H1 (cell line): ENCODE measurements around the gene CAPN9. TPM values are rescaled to one million over a fixed set of nuclear protein-coding genes. Genes with fewer than 3 reads are reported as not detected.

Experiments used
- CTCF ChIA-PET: fragments of 300-600 bp; sonication (Branson Sonifier 250); formaldehyde crosslinking; loops from one replicate; lab custom pipeline; 2021; ENCODE audit not compliant: partially characterized antibody; lab: Charles Lee
- POLR2A ChIA-PET: fragments of 300-600 bp; sonication (Branson Sonifier 250); formaldehyde crosslinking; loops from one replicate; lab custom pipeline; 2021; ENCODE audit warnings: inconsistent platforms; ENCODE audit not compliant: partially characterized antibody; lab: Charles Lee
- DNase-seq, 2 experiments: peaks; one replicate each; pipeline versions ENCODE4 v3.0.0 to v3.0.0-alpha.2; 2010 to 2022; ENCODE audit warnings: low spot score in 2 of 2, low read depth in 1 of 2, mixed read lengths in 1 of 2
- FAIRE-seq: peaks from 2 replicates; lab custom pipeline; 2011; peaks lifted over from hg19 to GRCh38; lab: Jason Lieb, UNC
- H2AFZ ChIP-seq: 2 replicates; pipeline ENCODE4 v1.8.1; 2012; ENCODE audit warnings: low read length, inconsistent platforms
- H2AK5ac ChIP-seq: 2 replicates; pipeline ENCODE4 v1.6.1; 2013; ENCODE audit warnings: low read depth, low read length
- H2BK120ac ChIP-seq: replicated peaks from 2 replicates; pipeline ENCODE3; 2013; ENCODE audit warnings: low read depth, low read length, inconsistent platforms
- H2BK12ac ChIP-seq: 2 replicates; pipeline ENCODE4 v1.6.1; 2013; ENCODE audit warnings: low read depth, low read length
- H2BK15ac ChIP-seq: 2 replicates; pipeline ENCODE4 v1.6.1; 2013; ENCODE audit warnings: low read length
- H2BK20ac ChIP-seq: 2 replicates; pipeline ENCODE4 v1.6.1; 2013; ENCODE audit warnings: low read length
- H2BK5ac ChIP-seq: 2 replicates; pipeline ENCODE4 v1.6.1; 2013; ENCODE audit warnings: low read depth, low read length
- H3K14ac ChIP-seq: 2 replicates; pipeline ENCODE4 v1.6.1; 2013; ENCODE audit warnings: inconsistent platforms; ENCODE audit not compliant: insufficient read length
- H3K18ac ChIP-seq: 2 replicates; pipeline ENCODE4 v1.6.1; 2013; ENCODE audit warnings: low read length; ENCODE audit errors: extremely low read depth
- H3K23ac ChIP-seq: 2 replicates; pipeline ENCODE4 v1.6.1; 2013; ENCODE audit warnings: inconsistent platforms; ENCODE audit not compliant: insufficient read length
- H3K23me2 ChIP-seq: 2 replicates; pipeline ENCODE4 v1.6.1; 2013; ENCODE audit warnings: low read depth, low read length
- H3K27ac ChIP-seq: 2 replicates; pipeline ENCODE4 v1.6.1; 2011; ENCODE audit warnings: low read depth, low read length, inconsistent platforms
- H3K27me3 ChIP-seq, 4 experiments: replicated peaks in 1 of 4; 1 replicate in 1 of 4; 2 replicates in 3 of 4; pipeline versions ENCODE4 v1.6.1 to v1.8.1; 2011 to 2013; ENCODE audit warnings: low read length in 3 of 4, mild to moderate bottlenecking in 3 of 4, inconsistent platforms in 2 of 4, mixed read lengths in 2 of 4, moderate library complexity in 1 of 4; ENCODE audit not compliant: control insufficient read depth in 3 of 4, insufficient read depth in 3 of 4; ENCODE audit errors: extremely low read depth in 1 of 4
- H3K36me3 ChIP-seq, 4 experiments: 2 replicates each; pipeline versions ENCODE4 v1.6.1 to v1.8.1; 2011 to 2013; ENCODE audit warnings: mild to moderate bottlenecking in 4 of 4, low read length in 3 of 4, moderate library complexity in 2 of 4, control low read depth in 1 of 4, inconsistent platforms in 1 of 4; ENCODE audit not compliant: insufficient read depth in 4 of 4, control insufficient read depth in 2 of 4
- H3K4ac ChIP-seq: replicated peaks from 2 replicates; pipeline ENCODE3; 2013; ENCODE audit warnings: low read length, low read depth, mixed read lengths, inconsistent platforms; ENCODE audit not compliant: insufficient read length
- H3K4me1 ChIP-seq, 4 experiments: replicated peaks in 1 of 4; 1 replicate in 1 of 4; 2 replicates in 3 of 4; pipeline versions ENCODE4 v1.6.1 to v1.8.1; 2011 to 2013; ENCODE audit warnings: low read length in 3 of 4, inconsistent platforms in 2 of 4, mixed read lengths in 1 of 4; ENCODE audit not compliant: insufficient read depth in 4 of 4, control insufficient read depth in 3 of 4
- H3K4me2 ChIP-seq, 2 experiments: 2 replicates each; pipeline versions ENCODE4 v1.6.1 to v1.8.1; 2011 to 2013; ENCODE audit warnings: low read depth in 2 of 2, low read length in 2 of 2, control low read depth in 1 of 2, inconsistent platforms in 1 of 2, mild to moderate bottlenecking in 1 of 2; ENCODE audit not compliant: insufficient read depth in 1 of 2
- H3K4me3 ChIP-seq, 4 experiments: fragments of 200-600, 300-600 bp in 1 of 4; sonication (generic), shearing (Covaris generic), sonication (Bioruptor Twin) in 1 of 4; 2 replicates each; pipeline versions ENCODE4 v1.5.1 to v1.8.1; 2011 to 2016; ENCODE audit warnings: low read length in 4 of 4, low read depth in 3 of 4, control low read depth in 2 of 4, inconsistent platforms in 2 of 4, mild to moderate bottlenecking in 2 of 4, mixed read lengths in 1 of 4, moderate library complexity in 1 of 4; ENCODE audit not compliant: insufficient read depth in 2 of 4; ENCODE audit errors: extremely low read depth in 1 of 4
- H3K56ac ChIP-seq: replicated peaks from 2 replicates; pipeline ENCODE3; 2013; ENCODE audit warnings: low read depth, mild to moderate bottlenecking, mixed read lengths, low read length, inconsistent platforms; ENCODE audit not compliant: insufficient read length
- H3K79me1 ChIP-seq: 2 replicates; pipeline ENCODE4 v1.6.1; 2013; ENCODE audit warnings: low read depth, low read length, control low read depth
- H3K79me2 ChIP-seq, 2 experiments: 2 replicates each; pipeline versions ENCODE4 v1.6.1 to v1.8.1; 2012 to 2013; ENCODE audit warnings: low read length in 2 of 2, mild to moderate bottlenecking in 2 of 2, inconsistent platforms in 1 of 2; ENCODE audit not compliant: insufficient read depth in 2 of 2, control insufficient read depth in 1 of 2
- H3K9ac ChIP-seq, 4 experiments: replicated peaks in 1 of 4; 1 replicate in 1 of 4; 2 replicates in 3 of 4; pipeline versions ENCODE4 v1.6.1 to v1.8.1; 2011 to 2013; ENCODE audit warnings: low read depth in 3 of 4, low read length in 3 of 4, control low read depth in 2 of 4, mild to moderate bottlenecking in 2 of 4, moderate library complexity in 2 of 4, inconsistent platforms in 1 of 4; ENCODE audit errors: extremely low read depth in 1 of 4
- H3K9me3 ChIP-seq, 2 experiments: 2 replicates each; pipeline versions ENCODE4 v1.6.1 to v1.8.1; 2012 to 2013; ENCODE audit warnings: mild to moderate bottlenecking in 2 of 2, moderate library complexity in 2 of 2, control low read depth in 1 of 2, inconsistent platforms in 1 of 2, low read depth in 1 of 2, low read length in 1 of 2, mixed read lengths in 1 of 2; ENCODE audit not compliant: insufficient read depth in 2 of 2
- H4K20me1 ChIP-seq, 2 experiments: replicated peaks in 1 of 2; 2 replicates each; pipeline versions ENCODE3 to v1.8.1; 2011 to 2013; ENCODE audit warnings: inconsistent platforms in 2 of 2, low read length in 2 of 2, mild to moderate bottlenecking in 1 of 2; ENCODE audit not compliant: insufficient read depth in 2 of 2, control insufficient read depth in 1 of 2
- H4K5ac ChIP-seq: 2 replicates; pipeline ENCODE4 v1.6.1; 2013; ENCODE audit warnings: low read length, low read depth, mixed read lengths, inconsistent platforms; ENCODE audit not compliant: insufficient read length
- H4K8ac ChIP-seq: 2 replicates; pipeline ENCODE4 v1.8.0; 2013; ENCODE audit warnings: mild to moderate bottlenecking, moderate library complexity, low read length, inconsistent platforms; ENCODE audit not compliant: insufficient read depth; ENCODE audit errors: extremely low read depth
- H4K91ac ChIP-seq: replicated peaks from 2 replicates; pipeline ENCODE3; 2013; ENCODE audit warnings: low read length, mixed read lengths, inconsistent platforms; ENCODE audit not compliant: insufficient read length
- BCL11A ChIP-seq, 2 experiments: IDR thresholded peaks; one replicate each; pipeline ENCODE4 v1.6.1; 2011; ENCODE audit warnings: low read depth in 2 of 2, low read length in 2 of 2, mild to moderate bottlenecking in 2 of 2
- CBX5 ChIP-seq: fragments of 300-800, 300-1000 bp; sonication (generic); IDR thresholded peaks from 2 replicates; pipeline ENCODE4 v1.7.1; 2016; ENCODE audit warnings: antibody characterized with exemption, low read length, low read depth
- CEBPB ChIP-seq: IDR thresholded peaks from 2 replicates; pipeline ENCODE4 v1.6.1; 2012; ENCODE audit warnings: low read depth, low read length
- NRF1 ChIP-seq: IDR thresholded peaks from 2 replicates; pipeline ENCODE4 v1.6.1; 2011; ENCODE audit warnings: mild to moderate bottlenecking, low read depth, low read length, improper control_type of control experiment
- TCF12 ChIP-seq: IDR thresholded peaks from 2 replicates; pipeline ENCODE4 v1.6.1; 2011; ENCODE audit warnings: low read depth, mild to moderate bottlenecking, low read length
- WGBS, 2 experiments: shearing (Covaris generic) in 1 of 2; methylation state at CpG; one replicate each; pipeline versions ENCODE4 v1.1.6 to v1.1.7; 2013 to 2015; ENCODE audit warnings: low lambda C conversion rate in 2 of 2, mixed read lengths in 2 of 2, inconsistent platforms in 1 of 2, low coverage in 1 of 2, missing lambda C conversion rate in 1 of 2; ENCODE audit not compliant: insufficient replicate concordance in 2 of 2, insufficient coverage in 1 of 2, insufficient read length in 1 of 2; ENCODE audit errors: extremely low coverage in 1 of 2, missing lambda C conversion rate in 1 of 2; 5-methylcytosine and 5-hydroxymethylcytosine counted together
- polyA plus RNA-seq, 7 experiments: library from polyadenylated mRNA; depleted of rRNA in 3 of 7; stranded (reverse) in 5 of 7; unstranded in 2 of 7; fragments of >200 nt in 5 of 7; fragments of 200-250 nt in 2 of 7; gene quantifications; 1 replicate in 5 of 7; 2 replicates in 1 of 7; 4 replicates in 1 of 7; pipeline versions ENCODE4 v1.2.1 to v1.2.3, GENCODE V29; 2011 to 2013; ENCODE audit warnings: missing spikeins in 2 of 7, mixed read lengths in 2 of 7
- total RNA-seq: library from RNA; stranded (reverse); fragmentation: NEBNext Ultra II Directional; extraction: Animal tissue kit (Norgen Biotek cat#: 25700); gene quantifications from 2 replicates; pipeline ENCODE4 v1.2.1, GENCODE V29; 2021

The CAPN9 gene
- total and polyA plus RNA-seq, 2 of the 8 experiments (the other 6 are each of a cell fraction or from before 2014, with no cell fraction given): 0.22 to 0.76 TPM

DNA sequence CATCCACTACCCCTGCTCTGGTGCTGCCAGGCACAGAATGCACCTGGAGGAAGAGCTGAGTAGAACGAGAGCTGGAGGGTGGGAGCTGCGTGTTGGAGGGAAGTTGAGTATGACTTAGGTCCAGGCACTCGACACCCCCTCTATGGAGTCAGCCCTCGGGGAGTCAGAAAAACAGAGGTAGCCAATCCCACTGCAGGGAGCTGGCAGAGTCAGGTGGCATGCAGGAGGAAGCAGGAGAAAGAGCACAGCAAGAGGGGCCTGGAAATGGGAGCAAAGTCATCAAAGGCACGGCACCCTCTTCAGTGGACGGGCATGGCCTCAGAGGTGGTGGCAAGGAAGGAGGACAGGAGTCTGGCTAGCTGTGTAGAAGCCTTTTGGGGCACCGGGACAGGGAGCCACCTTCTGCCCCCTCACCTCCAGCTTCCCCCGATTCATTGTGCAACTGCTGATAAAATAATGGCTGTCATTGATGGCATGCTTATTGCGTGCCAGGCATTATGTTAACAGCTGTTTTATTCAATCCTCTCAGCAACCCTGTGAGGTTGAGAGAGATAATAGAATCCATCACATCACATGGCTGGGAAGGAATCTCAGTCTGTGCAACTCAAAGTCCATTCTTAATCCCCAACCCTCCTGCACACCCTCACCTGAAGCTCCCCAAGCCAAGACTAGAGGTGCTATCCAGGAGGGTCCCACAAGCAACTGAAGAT is 79.1 kb downstream of the CAPN9 start:
- H3K36me3 ChIP-seq: no peaks in the 10 kb centered on the region
- no peak overlapping the region for H3K14ac ChIP-seq
- H3K4me1 ChIP-seq: no peaks in the 10 kb centered on the region
- H2AFZ ChIP-seq: no peak overlapping the region
- peak in 1 of 2 experiments; percentile 38 for DNase-seq
- no peaks in the 10 kb centered on the region for H3K79me1 ChIP-seq
- CTCF ChIA-PET: interaction anchor here (0.7 to 2.2 kb wide), 7 partner anchors 9 to 383 kb away, joined by 3 to 6 read pairs (median 5); no protein-coding TSS in a partner anchor
- H3K27ac ChIP-seq: no peak overlapping the region
- TF ChIP-seq TCF12 (no peak), CEBPB (no peak), NRF1 (no peak), CBX5 (no peak), BCL11A (IDR thresholded peaks at IDR 0.05; ENCODE audit: low read depth in 2 of 2, low read length in 2 of 2) (no peak)
- H2BK15ac ChIP-seq: no peak overlapping the region
- H2BK12ac ChIP-seq: no peak overlapping the region
- no peaks in the 10 kb centered on the region for H3K79me2 ChIP-seq
- H3K9ac ChIP-seq: no peak overlapping the region
- H4K5ac ChIP-seq: no peak overlapping the region
- no peak overlapping the region for H3K23ac ChIP-seq
- no peak overlapping the region for H3K4me3 ChIP-seq
- H2BK5ac ChIP-seq: no peak overlapping the region
- H4K91ac ChIP-seq: no peak overlapping the region
- H3K27me3 ChIP-seq: no peaks in the 10 kb centered on the region; a peak in 1 of 7 replicates
- no peak overlapping the region for H3K4me2 ChIP-seq
- no peak overlapping the region for H3K4ac ChIP-seq
- no peaks in the 10 kb centered on the region for H3K9me3 ChIP-seq
- no peaks in the 10 kb centered on the region for H3K23me2 ChIP-seq
- no peak for FAIRE-seq
- H2BK20ac ChIP-seq: no peak overlapping the region
- H3K56ac ChIP-seq: no peak overlapping the region
- no peak overlapping the region for H3K18ac ChIP-seq
- H2BK120ac ChIP-seq: no peak overlapping the region
- 93% methylated on average over 9 of the region's 9 CpGs; no CpG with 5 or more reads in 1 of the 2 experiments for WGBS, 2 experiments
- H4K8ac ChIP-seq: no peak overlapping the region
- POLR2A ChIA-PET: interaction anchor here (0.8 to 1.1 kb wide), 2 partner anchors 41 to 73 kb away, joined by 3 read pairs; no protein-coding TSS in a partner anchor
- H4K20me1 ChIP-seq: no peaks in the 10 kb centered on the region
- H2AK5ac ChIP-seq: no peak overlapping the region
